HPDE6-E6E7 (cell line): ENCODE data around the gene ZBTB18.
"Not testable (repeated sequence)": the region's sequence is repeated elsewhere in the genome, so short reads cannot be mapped to it uniquely, and the experiment has no call there.

Source experiments
- DNase-seq: peaks from one replicate; pipeline ENCODE4 v3.0.0; 2011; ENCODE audit warnings: missing footprints; ENCODE audit errors: extremely low spot score

ZBTB18 gene

DNA sequence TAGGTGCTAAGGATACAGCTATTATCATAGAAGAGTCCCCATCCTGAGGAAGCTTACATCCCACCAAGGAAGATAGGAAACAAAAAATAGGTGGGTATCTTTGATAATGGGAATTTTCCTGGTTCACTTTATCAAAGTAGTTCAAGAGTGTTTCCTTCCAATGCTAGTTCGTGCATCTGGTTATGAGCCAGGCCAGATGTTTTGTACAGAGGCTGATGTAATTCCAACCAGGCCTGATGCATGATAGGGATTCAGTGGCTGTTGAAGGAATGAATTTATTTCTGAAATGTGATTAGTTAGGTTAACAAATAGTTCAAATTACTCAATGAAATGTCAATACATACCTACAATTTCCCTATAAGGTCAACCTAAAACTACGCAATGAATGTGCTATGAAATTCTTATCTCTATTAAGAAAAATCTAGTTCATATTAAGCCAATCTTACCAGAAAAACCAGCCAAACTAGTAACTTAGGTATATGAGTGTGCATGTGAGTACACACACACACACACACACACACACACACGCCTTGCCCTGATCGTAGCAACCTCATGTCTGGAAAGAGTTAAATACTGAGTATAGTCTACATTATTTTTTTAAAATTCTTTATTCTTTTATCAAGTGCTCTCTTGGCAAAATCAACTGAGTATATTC is 9.5 kb upstream of the ZBTB18 start:
- DNase-seq, result no peak

DNA sequence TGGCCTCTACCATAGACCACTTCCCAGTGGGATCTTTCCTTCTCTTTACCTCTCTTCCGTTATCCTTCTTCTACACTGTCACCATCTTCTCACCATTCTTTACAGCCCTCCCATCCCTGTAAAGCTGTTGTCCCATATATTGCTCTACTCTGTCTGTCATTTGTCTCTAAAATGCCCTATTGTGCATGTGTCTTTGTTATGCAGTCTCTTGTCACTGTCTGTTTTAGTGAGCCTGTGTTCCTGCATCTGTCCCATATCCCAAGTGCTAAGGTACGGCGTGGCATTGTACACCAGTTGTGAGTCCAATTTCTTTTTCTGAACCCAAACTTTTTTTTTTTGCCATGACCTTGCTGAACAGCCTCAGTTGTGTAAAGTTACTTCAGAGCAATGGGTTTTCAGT is 8.8 kb upstream of the ZBTB18 start:
- DNase-seq, result no peak

DNA sequence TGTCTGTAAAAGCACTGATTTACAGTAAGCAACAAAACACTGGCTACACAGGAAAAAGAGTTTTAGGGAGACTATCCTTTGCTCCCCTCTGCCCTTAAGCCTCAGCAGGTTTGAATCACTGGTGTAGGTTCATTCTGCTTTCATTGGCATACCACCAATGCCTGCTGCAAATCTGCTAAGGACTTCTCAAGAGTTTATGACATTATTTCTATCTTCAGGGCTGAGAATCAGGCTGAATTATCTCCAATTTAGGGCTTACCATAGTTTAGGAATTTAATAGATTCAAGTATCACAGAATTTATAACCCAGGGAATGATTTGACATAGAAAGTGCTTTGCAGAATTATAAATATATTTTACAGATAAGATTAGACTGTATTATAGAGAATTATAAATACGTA is 6.7 kb upstream of the ZBTB18 start:
- DNase-seq, result no peak

DNA sequence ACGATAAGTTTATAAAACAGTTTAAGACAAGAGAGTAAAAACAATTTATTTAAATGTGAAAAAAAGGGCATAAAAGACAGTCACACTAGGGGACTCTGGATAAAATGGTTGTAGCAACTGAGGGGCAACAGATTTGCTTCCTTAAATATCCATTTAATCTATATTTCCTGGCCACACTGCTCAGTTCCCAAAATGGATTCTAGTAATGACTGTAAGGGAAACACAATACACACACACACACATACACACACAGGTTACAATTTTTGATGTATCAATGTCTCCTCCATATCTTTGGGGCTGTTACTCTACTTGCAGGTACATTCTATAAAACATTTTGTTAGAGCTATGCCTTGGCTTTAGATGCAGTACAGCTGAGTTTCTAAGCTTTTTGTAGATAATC is 4.8 kb upstream of the ZBTB18 start:
- not testable (repeated sequence) for DNase-seq

DNA sequence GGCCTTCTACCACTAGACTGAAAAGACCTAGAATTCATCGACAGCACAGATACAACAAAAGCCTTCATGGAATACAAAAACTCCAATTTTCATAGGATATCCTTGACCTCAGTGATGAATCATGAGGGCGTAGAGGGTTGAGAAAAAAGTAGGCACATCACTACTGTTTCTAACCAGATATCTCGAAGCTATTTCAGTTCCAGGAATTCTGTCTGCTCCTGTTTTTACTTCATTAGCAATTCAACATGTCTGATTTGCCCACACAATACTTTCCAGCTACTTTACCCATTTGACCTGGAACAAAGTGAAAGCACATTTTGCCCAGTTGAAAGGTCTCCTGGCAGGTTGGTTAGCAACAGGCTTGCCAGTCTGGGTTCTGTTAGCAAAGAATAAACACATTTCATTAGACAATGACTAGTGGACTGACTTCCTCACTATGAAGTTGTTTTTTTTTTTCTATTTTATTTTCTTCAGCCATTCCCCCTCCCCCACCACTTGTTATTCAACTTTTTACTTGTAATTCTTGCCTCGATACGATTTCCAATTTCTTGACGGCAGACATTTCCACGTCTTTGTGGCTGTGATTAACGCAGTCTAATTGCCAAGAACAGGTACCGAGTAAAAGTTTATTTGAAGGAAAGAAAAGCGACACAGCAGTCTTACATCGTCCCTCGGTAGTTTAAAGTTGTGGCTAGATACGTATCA is 4.0 kb upstream of the ZBTB18 start:
- no peak for DNase-seq

DNA sequence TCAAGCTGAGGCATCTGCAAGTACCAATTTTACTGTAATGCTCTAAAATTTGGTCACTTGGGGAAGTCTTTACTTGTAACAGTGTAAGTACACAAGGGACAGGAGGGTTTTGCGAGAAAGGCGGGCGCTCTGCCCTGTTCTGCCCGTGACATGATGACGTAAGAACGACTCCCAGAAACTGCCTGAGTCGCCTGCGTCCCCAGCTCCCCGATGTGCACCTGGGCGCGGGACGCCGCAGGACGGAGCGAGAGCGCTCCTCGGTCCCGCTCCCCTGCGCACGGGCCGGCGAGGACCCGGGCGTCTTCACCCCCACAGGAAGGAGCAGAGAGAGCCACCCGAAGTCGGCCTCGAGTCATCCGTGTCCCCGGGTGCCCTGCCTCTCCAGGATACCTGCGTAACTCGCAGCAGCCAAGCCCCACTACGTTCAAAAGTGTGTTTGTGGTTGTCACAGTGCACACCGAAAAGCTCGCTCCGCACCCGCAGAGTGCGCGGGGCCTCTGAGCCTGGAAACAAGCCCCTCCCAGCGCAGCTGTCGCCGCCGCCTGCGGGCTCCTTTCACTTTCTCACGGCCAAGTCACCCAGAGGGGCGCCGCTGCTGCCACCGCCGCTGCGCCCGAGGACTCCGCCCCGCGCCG is 3.3 kb upstream of the ZBTB18 start:
- DNase-seq, result no peak

DNA sequence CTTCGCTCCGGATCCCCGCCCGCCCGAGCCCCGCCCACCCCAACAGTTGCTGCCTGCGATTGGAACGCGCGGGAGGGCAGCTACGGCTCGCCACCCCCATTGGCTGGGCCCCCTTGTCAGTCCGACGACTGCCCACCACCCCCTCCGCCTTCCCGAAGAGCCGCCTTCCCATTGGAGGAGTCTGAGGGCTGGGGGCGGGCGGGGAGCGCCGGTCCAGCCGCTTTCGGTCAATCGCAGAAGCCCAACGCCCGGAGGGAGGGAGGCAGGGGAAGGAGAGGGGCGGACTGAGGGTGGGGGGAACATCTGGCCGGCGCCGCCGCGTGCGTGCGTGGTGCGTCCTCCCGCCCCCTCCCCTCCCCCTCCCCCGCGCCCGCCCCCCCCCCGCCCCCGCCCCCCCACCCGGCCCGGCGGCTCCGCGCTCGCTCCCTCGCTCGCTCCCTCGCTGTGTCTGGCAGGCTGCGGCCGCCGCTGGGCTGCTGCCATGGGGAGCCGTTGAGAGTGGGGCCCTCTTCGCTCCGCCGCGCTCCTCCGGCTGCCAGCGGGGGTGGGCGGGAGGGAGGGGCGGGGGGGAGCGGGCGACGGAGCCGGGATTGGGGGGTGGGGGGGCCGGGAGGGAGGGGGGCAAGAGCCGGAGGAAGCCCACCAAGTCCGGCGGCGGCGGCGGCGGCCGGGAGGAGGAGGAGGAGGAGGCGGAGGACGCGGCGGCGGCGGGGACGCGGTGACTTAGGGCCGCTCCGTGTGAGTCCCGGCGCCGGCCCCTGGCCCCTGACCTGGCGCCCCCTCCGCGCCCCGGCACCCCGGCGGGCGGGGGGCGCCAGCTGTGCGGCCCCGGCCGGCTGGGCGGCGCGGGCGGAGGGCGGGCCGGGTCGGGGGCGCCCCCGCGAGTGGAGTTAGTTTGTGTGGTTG is 2.6 kb upstream of the ZBTB18 start:
- DNase-seq, result peak; percentile 95

DNA sequence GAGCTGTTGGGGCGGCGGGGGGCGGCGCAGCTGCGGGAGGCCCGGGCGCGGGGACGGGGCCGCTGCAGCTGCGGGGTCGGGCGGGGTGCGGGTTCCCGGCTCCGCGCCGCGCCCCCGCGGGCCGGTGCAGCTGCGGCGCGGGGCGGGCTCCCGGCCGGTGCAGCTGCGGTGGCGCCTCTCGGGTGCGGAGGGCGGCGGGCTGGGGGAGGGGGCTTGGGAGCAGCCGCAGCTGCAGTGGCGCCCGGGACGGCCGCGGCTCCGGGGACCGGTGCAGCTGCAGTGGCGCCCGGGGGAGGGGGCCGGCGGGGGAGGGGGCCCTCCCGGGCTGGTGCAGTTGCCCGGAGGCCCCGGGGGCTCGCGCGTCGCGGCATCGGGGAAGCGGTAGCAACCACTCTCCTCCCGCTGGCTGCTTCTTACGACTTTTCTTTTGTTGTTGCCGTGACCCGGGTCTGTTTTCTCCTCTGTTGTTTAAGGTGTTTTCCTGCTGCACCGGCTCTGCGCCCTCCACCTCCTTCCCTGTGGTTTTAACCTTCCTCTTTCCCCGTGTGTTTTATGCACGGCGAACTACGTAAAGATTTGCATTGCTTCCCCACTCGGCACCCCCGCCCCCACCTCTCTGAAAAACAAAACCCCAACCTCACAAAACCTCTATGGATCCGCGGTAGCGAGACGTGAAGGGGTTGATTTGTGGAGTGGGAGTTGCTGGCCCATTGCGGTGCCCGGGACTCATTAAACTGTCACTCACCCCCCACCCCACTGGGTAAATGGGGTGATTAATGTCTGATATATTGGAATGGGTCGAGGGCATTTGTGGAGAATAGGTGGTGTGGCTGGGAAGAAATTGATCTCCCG is 1.7 kb upstream of the ZBTB18 start:
- no peak for DNase-seq

DNA sequence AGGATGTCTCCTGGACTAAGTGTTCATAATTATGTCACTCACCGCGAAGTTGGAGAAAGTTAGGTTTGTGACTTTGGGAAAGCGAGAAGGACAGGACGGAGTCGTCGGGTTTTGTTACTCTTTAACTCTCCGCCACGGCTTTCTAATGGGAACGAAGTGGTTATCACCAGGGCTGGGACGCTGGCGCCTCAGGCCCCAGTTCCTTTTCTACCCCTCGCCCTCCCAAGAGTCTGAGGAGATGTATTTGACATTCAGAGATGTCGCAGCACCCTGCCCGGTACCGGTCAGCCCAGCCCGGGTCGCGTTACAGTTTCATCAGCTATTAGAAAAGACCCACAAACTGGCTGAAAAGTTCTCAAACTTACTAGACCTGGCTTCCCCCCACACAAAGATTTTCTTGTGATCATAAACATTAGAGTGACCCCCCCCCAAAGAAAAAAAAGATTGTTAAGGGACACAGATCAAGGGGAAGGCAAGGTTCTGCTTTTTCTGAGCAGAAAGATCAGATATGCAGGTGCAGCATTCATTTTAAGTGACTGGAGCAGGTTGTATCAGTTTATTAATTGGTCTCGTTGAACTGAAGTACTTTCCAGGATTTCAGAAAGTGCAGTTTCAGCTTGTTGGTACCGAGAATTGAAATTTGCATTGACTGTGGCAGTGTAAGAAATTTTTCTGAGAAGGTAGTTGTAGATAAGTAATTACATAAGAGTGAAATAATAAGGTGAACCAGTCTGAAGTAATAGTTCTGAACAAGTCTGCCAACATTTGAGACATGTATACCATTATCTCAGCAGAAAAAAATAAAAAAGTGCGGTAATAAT is 859 bp upstream of the ZBTB18 start:
- DNase-seq, result no peak

DNA sequence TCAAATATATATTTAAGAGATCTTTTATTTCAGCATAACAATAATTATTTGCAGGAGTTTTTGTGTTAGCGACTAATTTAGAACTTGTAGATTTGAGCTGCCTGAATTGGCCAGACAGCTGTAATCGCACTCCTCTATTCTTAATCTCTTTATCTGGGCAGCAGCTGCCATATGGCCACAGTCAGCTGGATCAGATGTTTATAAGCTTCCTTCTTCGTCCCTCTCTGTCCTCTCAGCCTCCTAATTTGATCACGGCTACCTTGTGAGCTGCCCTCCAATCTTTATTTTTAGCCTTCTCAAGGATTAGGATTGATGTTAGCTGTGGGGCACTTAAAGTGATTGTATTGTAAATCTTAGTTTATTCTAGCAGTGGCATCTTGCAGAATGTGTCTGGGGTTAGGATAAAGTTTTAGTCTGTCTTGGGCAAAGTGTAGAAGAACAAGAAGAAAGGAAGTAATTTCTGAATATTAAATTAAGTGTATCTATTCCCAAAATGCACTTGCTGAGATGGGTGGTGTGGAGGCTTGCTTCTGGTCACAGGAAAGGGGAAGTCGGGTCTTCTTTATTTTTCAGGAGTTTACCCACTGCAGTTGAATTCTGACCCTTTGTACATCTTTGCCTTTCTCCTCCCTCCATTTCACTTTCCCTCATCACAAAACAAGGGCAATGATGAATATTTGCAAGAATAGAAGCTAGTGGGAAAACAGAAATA is 1.1 kb downstream of the ZBTB18 start:
- DNase-seq, result no peak

DNA sequence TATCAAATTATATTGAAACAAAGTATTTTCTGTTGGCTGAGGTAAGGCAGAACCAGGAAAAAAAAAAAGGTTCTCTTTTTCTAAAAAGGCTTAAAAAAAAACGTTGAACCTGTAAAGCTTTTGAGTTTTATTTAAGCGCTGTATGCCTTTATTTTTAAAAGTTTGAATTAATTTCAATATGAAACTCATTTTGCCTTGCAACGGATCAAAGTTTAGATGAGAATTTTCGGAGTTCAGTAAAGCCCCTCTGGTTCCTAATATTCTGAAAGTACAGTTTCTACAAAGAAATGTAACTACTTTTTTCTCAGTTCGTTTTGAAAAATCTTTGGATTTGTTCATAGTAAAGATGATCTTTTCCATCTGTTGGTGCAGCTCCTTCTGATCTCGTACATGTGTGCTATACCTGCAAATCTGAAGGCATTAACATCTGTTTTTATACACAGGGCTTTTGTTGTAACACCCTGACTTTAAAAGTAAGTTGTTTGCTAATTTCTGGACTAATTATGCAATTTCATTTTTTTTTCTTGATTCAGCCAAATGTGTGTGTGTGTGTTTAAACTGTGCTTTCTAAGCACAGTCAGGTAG is 1.7 kb downstream of the ZBTB18 start:
- no peak for DNase-seq

DNA sequence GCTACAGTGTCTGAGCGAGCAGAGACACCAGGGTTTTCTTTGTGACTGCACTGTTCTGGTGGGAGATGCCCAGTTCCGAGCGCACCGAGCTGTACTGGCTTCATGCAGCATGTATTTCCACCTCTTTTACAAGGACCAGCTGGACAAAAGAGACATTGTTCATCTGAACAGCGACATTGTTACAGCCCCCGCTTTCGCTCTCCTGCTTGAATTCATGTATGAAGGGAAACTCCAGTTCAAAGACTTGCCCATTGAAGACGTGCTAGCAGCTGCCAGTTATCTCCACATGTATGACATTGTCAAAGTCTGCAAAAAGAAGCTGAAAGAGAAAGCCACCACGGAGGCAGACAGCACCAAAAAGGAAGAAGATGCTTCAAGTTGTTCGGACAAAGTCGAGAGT is 2.7 kb downstream of the ZBTB18 start:
- DNase-seq, result no peak

DNA sequence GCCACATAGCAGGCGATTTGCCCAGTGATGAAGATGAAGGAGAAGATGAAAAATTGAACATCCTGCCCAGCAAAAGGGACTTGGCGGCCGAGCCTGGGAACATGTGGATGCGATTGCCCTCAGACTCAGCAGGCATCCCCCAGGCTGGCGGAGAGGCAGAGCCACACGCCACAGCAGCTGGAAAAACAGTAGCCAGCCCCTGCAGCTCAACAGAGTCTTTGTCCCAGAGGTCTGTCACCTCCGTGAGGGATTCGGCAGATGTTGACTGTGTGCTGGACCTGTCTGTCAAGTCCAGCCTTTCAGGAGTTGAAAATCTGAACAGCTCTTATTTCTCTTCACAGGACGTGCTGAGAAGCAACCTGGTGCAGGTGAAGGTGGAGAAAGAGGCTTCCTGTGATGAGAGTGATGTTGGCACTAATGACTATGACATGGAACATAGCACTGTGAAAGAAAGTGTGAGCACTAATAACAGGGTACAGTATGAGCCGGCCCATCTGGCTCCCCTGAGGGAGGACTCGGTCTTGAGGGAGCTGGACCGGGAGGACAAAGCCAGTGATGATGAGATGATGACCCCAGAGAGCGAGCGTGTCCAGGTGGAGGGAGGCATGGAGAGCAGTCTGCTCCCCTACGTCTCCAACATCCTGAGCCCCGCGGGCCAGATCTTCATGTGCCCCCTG is 3.3 kb downstream of the ZBTB18 start:
- no peak for DNase-seq

DNA sequence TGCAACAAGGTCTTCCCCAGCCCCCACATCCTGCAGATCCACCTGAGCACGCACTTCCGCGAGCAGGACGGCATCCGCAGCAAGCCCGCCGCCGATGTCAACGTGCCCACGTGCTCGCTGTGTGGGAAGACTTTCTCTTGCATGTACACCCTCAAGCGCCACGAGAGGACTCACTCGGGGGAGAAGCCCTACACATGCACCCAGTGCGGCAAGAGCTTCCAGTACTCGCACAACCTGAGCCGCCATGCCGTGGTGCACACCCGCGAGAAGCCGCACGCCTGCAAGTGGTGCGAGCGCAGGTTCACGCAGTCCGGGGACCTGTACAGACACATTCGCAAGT is 3.8 kb downstream of the ZBTB18 start:
- DNase-seq, result no peak

DNA sequence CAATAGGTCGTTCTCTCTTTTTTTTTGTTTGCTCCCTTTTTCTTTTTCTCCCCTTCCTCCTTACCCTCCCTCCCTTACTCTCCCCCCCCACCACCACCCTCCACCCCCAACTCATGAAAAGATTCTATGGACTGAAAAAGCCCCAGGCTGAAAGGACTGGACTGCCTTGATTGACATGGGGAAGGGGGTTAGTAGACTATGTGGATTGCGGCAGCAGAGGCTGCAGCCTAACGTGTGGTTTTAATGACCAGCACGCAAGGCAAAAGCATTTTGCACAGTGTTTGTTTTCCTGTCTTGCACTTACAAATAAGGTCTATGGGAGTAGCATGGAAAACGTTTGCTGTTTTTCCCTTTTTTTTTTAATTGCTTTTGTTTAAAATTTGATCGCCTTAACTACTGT is 5.5 kb downstream of the ZBTB18 start:
- no peak for DNase-seq

DNA sequence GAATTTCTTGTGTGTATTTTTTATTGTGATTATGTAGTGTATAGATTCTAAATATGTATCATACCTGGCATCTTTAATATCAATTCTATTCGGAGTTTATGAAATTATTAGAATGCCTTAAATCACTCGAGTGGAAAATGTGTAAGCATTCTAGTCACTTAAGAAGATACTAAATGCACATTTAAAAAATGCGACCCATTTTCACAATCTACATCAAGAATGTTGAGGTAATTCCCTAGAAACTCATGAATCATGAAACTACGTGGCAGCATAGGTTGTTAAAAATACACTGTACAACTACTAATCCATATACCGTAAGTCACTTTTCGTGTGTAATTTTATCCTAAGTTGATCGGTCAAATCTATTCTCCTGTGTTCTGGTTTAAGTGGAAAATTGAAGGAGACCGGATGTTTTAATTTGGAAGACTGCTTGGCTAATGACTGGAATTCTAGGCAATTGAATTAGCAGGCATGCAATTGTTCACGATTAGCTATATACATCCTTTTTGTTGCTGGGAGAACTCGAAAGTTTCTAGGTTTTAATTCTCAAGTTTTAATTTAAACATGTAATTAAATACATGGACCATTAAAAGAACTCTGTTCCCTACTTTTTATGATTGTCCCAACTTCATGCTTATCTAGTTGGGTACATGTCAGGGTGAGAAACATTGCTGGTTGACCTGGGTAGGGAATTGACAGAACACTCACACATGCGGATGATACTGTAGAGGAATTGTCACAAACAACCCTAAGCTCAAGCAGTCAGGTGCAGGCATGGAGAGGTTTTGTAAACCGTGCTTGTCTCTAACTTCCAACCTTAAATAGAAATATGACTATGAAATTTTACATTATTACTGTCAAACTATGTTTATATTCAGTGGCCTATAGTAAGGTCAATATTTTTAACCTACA is 6.6 kb downstream of the ZBTB18 start:
- no peak for DNase-seq

DNA sequence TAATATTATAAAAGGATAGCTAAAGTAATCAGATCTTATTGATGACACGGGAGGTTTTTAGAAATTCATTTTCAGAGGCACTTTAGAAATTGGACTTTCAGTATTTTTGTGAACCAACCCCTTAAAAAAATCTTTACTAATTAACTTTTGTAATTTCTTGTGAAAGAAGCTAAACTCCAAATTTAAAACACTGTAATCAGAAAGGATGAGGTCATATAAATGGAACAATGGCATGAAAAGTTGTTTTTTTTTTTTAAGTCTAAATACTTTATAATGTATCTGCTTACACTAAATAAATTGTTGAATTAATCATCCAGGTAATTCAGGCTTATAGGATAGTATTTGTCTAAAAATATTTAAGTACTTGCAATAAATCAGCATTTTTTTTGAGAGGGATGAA is 9.0 kb downstream of the ZBTB18 start:
- DNase-seq, result no peak

DNA sequence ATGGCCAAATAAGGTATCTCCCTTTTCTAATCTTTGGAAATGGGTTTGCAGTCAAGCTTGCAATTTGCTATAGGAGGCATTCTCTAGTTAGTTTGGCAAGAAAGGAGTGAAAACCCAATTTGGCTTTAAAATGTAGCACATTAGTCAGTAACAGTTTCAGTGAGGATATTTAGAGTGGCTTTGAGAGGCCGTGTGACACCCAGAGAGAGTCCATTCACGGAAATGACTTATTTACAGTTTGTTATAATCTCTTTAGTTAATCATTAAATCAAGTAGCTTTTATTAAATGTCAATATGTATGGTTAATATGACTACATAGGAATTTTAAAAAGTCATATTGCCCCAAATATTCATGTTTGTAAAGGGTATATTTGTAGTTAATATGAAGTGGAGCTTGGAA is 9.6 kb downstream of the ZBTB18 start:
- no peak for DNase-seq
